Renal cortex interstitium (tissue), 11 donors: ENCODE measurements around the gene ARGLU1. TPM values are rescaled to one million over a fixed set of nuclear protein-coding genes. Genes with fewer than 3 reads are reported as not detected.
A peak's percentile ranks its signal among the peaks of the same experiment; 100 is the strongest.

Experiments used
- DNase-seq, 11 donors: peaks; one replicate each; pipeline ENCODE4 v3.0.0-alpha.2; 2013; ENCODE audit warnings: low read depth in 9 of 11, low spot score in 4 of 11; ENCODE audit errors: extremely low read depth in 1 of 11
- polyA plus RNA-seq, 3 donors: library from polyadenylated mRNA; unstranded; fragments of 120-200 nt; gene quantifications; one replicate each; pipeline ENCODE4 v1.2.1, GENCODE V29; 2013; ENCODE audit not compliant: insufficient read length in 3 of 3

ARGLU1 gene
- polyA plus RNA-seq, 3 donors: 338 to 417 (median 379) TPM

- DNase-seq: no peak
Observed at GRCh38 chr13:106595625-106596024, 27.7 kb upstream of the ARGLU1 start.

- DNase-seq: no peak
Observed at GRCh38 chr13:106594980-106595379, 27.0 kb upstream of the ARGLU1 start.

GRCh38 chr13:106593132-106593531 is 25.2 kb upstream of the ARGLU1 start:
- no peak for DNase-seq

- DNase-seq: no peak
Observed at GRCh38 chr13:106591299-106591698, 23.4 kb upstream of the ARGLU1 start.

DNA sequence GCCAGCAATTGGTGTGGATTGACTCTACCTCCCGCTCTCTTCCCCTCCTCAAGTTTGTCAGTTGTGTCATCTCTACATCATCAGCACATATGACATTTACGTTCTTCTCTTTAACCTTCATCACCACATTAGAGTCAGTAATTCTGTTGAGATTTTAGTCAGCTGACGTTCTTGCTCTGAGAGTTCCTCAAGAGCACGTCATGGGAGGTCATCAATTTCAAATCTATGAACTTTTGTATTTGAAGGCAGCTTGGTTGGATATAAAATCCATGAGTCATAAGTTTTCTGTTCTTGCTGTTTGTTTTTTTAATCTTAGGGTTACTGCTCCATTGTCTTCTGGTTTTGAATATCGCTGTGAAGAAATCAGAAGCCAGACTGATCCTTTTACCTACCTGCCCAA is 21.8 kb upstream of the ARGLU1 start:
- DNase-seq: no peak

DNA sequence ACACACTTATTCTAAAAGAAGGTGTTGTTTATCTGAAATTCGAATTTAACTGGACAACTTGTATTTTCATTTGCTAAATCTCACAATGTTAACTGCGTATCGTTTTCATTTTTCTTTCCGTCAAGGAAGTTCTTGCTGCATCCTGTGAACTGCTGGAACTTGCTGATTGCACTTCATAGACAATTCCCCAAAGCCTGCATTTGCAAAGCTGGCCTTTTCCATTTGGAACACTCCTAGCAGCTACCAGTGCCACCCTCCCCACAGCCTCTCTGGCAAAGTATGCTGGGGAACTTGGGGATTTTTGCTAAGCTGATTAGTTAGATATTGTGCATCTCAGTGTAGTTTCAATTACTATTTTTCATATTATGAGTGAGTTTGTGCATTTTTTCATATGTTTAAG is 20.4 kb upstream of the ARGLU1 start:
- no peak for DNase-seq

- DNase-seq: no peak
Observed at GRCh38 chr13:106587787-106588186, 19.9 kb upstream of the ARGLU1 start.

GRCh38 chr13:106586648-106587166 is 18.8 kb upstream of the ARGLU1 start:
- DNase-seq: no peak

DNA sequence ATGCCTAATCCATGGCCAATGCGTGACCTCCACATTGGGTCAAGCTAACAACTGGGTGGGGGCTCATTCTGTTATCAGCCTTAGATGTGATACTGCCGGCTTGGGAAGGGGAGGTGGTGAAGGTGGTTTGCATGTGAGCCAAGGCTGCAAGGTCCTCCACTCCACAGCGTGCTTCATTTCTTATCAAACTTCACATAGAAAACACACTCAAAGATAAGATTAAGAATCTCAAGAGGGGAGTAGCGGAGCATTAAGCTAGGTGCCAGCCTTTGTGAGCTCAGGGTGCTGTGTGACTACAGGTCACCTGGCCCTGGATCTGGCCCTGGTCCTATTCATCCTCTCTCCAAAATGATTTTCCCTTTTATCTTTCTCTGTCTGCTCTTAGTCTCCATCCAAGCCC is 13.3 kb upstream of the ARGLU1 start:
- no peak for DNase-seq

DNA sequence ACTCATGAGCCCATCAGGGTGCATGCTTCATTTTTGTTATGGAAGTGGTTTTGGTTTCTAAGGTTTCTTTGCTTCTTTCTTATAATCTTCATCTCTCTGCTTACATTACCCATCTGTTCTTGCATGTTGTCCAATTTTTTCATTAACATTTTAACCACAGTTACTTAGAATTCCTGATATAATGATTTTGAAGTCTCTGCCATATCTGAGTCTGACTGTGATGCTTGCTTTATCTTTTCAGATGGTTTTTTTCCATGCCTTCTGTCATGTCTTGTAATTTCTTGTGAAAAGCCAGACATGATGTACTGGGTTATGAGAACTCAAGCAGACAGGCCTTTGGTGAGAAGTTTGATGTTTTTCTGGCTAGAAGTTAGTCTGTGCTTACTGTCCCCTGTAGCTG is 8.0 kb upstream of the ARGLU1 start:
- DNase-seq: no peak

- DNase-seq: no peak
Observed at GRCh38 chr13:106573868-106574267, 5.9 kb upstream of the ARGLU1 start.

DNA sequence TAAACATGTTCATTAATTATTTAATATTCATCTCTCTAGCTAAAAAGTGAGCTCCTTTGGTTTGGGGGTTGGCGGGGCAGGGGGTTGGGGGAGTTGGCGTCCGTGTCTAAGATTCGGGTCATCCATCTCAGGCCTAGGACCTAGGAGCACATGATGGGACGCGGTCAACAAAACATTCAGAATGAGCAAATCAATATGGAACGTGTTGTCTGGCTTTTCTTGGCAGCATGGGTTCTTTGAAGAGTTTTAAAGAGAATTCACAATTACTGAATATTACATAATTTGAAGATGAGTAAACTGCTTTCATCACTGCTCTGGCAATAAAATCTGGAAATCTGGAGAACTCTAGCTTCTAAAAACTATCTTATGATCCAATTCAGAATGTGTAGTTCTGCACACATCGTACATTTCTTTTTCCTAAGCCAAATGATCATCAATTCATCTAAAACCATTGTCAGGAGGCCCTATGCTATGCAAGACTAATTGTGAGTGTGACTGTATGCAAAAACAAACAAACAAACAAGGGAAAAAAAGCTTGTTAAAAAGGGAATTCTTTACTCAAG is 5.4 kb upstream of the ARGLU1 start:
- DNase-seq: no peak

- DNase-seq: peak in 2 of 11 donors; percentile 21 to 39
Observed at GRCh38 chr13:106570299-106570852, 2.4 kb upstream of the ARGLU1 start.

DNA sequence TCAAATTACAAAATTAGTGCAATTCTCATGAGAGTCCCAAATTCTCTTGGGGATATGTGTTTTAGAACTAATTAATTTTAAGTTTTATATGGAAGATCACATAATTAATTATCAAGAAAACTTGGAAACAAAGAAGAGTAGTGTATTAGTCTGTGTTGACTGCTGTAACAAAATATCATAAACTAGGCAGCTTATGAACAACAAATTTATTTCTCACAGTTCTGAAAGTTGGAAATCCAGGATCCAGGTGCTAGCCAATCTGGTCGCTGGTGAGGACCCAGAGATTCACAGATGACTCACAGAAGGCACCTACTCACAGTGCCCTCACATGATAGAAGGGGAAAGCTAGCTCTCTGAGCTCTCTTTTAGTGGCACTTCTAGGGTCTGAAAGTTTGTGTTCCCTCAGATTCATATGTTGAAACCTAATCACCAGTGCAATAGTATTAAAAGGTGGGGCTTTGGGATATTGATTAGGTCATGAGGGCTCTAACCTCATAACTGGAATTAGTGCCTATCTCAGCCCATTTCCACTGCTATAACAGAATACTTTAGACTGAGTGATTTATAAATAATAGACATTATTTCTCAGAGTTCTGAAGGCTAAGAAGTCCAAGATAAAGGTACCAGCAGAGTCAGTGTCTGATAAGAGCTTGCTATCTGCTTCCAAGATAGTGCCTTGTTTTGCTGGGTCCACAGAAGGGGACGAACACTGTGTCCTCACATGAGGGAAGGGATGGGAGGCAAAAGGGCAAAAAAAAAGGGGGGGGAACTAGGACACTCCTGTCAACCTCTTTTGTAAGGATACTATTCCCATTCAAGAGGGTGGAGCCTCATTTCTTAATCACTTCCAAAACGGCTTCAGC is 1.5 kb upstream of the ARGLU1 start:
- DNase-seq: no peak

GRCh38 chr13:106568299-106569003 is 514 bp upstream of the ARGLU1 start:
- DNase-seq: no peak

DNA sequence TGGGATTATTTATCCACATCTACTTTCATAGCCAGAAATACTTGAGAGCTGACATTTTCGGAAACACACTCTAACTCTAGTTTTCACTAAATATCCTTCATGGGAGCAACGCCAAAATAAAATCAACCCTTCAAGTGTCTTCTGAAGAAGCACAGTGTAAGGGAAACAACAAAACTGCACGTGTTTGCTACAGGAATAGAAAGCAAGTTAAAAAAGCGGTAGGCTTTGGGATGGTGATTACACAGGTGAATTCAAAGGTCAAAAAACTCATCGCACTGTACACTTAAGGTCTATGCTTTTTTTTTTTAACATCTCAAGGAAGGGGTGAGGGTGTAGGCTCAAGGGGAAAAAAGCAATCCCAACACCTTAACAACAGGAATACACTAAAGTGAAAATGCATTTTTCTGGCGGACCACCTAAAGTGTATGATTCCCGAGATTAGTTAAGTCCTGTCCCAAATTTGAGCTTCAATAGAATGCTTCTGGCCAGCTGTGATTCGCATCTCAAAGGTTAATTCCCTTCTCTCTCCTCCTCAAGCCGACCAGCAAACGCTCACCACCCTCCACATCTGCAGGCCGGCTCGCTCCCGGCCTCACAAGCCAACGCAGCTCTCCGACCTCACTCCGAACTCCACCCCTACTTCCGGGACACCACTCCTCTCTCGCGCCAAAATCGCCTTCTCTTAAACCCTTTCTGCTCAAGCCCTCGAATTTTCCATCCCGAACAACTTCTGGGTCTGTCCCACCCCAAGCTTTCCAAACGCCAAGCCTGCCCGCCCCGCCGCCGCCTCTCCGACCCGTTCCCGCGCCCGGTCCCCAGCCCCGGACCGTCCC is 1.1 kb downstream of the ARGLU1 start:
- peak in 6 of 11 donors; percentile 36 to 54 (median 44) for DNase-seq

- no peak for DNase-seq
Observed at GRCh38 chr13:106565127-106565775, 2.7 kb downstream of the ARGLU1 start.

- DNase-seq: no peak
Observed at GRCh38 chr13:106562301-106562700, 5.6 kb downstream of the ARGLU1 start.
